Frontal cortex (tissue), 4 donors: ENCODE measurements around the gene TRIM47. TPM values are rescaled to one million over a fixed set of nuclear protein-coding genes. Genes with fewer than 3 reads are reported as not detected.
"Not testable (repeated sequence)": the region's sequence is repeated elsewhere in the genome, so short reads cannot be mapped to it uniquely, and the experiment has no call there.

Experiments
- DNase-seq, 2 donors: peaks; one replicate each; pipeline ENCODE4 v3.0.0; 2012; ENCODE audit warnings: low spot score in 2 of 2
- FAIRE-seq: peaks from 2 replicates; lab custom pipeline; 2012; peaks lifted over from hg19 to GRCh38; lab: Jason Lieb, UNC
- total RNA-seq: library from RNA; depleted of rRNA; stranded (reverse); fragments of >200 nt; gene quantifications from one replicate; pipeline ENCODE4 v1.2.3, GENCODE V29; 2014
- donor health status: control.
- donor health status: control.
- donor health status: control.

TRIM47 gene
- total RNA-seq, 1 donor from 2014 or later: 13.9 TPM

GRCh38 chr17:75873587-75874322 lies 4.6 kb downstream of the TRIM47 start:
- DNase-seq (peak in 1 of 2 donors; percentile 2), FAIRE-seq (no peak)

GRCh38 chr17:75872434-75873351 lies 5.7 kb downstream of the TRIM47 start:
- DNase-seq: peak in 1 of 2 donors; percentile 42
- no peak for FAIRE-seq

DNA sequence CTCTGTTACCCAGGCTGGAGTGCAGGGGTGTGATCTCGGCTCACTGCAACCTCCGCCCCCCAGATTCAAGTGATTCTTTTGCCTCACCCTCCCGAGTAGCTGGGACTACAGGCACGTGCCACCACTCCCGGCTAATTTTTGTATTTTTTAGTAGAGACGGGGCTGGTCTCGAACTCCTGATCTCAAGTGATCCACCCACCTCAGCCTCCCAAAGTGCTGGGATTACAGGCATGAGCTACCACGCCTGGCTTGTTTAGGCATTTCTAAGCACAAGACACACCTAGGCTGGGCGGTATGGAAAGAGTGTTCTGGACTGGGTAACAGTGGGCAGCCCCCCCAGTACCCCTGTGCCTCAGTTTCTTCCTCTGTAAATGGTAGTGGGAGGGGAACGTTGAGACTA lies 8.2 kb downstream of the TRIM47 start:
- not testable (repeated sequence) for FAIRE-seq, DNase-seq

- no peak for FAIRE-seq
- DNase-seq: no peak
Observed at GRCh38 chr17:75869282-75870141, 8.9 kb downstream of the TRIM47 start.

GRCh38 chr17:75868730-75869281 lies 9.6 kb downstream of the TRIM47 start:
- not testable (repeated sequence) for FAIRE-seq

GRCh38 chr17:75865404-75866188 lies 12.8 kb downstream of the TRIM47 start:
- not testable (repeated sequence) for FAIRE-seq
- DNase-seq: peak in 1 of 2 donors; percentile 3

More at GRCh38 chr17:75868730-75869281, 9.6 kb downstream of the TRIM47 start:
- not testable (repeated sequence) for DNase-seq

- FAIRE-seq, DNase-seq: not testable (repeated sequence)
Observed at GRCh38 chr17:75864887-75865286, 13.5 kb downstream of the TRIM47 start.

- FAIRE-seq: no peak
- peak in 1 of 2 donors; percentile 24 for DNase-seq
Observed at GRCh38 chr17:75864448-75864871, 13.9 kb downstream of the TRIM47 start.

DNA sequence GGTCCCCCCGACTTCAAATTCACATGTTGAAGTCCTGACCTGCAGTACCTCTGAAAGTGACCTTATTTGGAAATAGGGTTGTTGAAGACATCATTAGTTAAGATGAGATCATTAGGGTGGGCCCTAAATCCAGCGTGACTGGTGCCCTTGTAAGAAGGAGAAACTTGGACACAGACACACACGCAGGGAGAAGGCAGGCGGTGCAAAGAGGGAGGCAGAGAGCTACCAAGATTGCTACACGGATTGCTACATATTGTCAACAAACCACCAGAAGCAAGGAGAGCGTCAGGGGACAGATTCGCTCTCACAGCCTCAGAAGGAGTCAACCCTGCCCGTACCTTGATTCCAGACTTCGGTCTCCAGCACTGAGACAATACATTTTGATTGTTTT lies 16.5 kb downstream of the TRIM47 start:
- DNase-seq (no peak), FAIRE-seq (no peak)

GRCh38 chr17:75859358-75859757 lies 19.0 kb downstream of the TRIM47 start:
- FAIRE-seq, DNase-seq: not testable (repeated sequence)

- DNase-seq (no peak), FAIRE-seq (no peak)
Observed at GRCh38 chr17:75856062-75856756, 22.2 kb downstream of the TRIM47 start.

GRCh38 chr17:75855310-75856061 lies 22.9 kb downstream of the TRIM47 start, which contains the start of gene WBP2:
Gene WBP2 (minus strand): TSS chr17:75855335. CDS start chr17:75855297, 38 bp downstream.
- DNase-seq (peak; percentile 98 to 99), FAIRE-seq (peak; percentile 97)

DNA sequence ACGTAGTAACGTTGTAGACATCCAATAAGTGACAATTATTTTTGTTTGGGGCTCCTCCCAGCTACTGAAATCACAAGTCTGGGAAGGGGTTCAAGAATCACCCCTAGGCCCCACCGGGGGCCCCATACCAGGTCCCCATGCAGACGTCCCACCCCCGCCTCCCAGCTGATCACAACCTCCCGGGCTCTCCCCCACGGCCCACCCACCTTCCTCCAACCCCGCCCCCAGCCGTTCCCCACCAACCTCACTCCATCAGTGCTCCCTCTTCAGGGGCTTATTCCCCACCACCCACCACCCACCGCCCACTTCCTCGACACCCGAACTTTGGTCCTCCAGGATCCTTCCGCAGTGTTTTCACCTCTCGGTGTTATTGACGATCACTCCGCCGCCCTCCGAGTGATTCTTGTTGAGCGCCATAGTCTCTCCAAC lies 23.5 kb downstream of the TRIM47 start:
- FAIRE-seq (no peak), DNase-seq (no peak)

DNA sequence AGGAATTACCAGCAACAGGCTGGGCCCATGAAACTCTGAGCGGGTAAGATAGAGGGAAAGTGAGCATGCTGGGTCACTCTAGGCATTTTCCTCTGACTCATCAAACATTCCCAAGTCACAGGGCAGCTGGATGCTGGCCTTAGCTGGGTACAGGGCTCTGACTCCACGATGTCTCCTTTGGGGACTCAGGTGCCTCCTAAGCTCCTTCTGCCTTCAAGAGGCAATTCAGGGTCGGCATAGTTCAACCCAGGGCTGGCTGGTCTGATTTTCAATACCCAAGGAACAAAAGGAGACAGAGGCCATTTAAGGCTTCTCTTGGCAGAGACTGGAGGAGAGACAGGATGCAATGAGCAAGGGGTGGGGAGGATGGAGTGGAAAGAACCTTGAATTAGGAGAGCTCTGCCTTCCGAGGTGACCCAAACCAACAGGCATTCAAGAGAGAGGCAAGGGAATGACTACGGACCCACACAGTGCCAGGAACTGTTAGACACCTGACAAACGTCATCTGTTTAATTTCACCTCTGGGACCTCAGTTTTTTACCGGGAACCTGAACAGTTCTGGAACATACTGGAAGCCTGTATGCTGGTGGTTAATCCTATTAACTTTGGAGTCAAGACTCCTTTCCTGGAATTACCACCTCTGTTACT lies 24.2 kb downstream of the TRIM47 start:
- no peak for DNase-seq
- no peak for FAIRE-seq

- DNase-seq (no peak), FAIRE-seq (no peak)
Observed at GRCh38 chr17:75853433-75853832, 24.9 kb downstream of the TRIM47 start.

- not testable (repeated sequence) for FAIRE-seq
Observed at GRCh38 chr17:75851693-75851991, 26.7 kb downstream of the TRIM47 start.

More at GRCh38 chr17:75851693-75851991, 26.7 kb downstream of the TRIM47 start:
- not testable (repeated sequence) for DNase-seq
